Ammon's horn (tissue), 1 donor: ENCODE measurements around the gene ZNF786.
A peak's percentile ranks its signal among the peaks of the same experiment; 100 is the strongest.
"Not testable (repeated sequence)": the region's sequence is repeated elsewhere in the genome, so short reads cannot be mapped to it uniquely, and the experiment has no call there.

ENCODE experiments used
- DNase-seq: peaks from one replicate; pipeline ENCODE4 v3.0.0-alpha.2; 2016; ENCODE audit warnings: low spot score

ZNF786 gene, protein sequence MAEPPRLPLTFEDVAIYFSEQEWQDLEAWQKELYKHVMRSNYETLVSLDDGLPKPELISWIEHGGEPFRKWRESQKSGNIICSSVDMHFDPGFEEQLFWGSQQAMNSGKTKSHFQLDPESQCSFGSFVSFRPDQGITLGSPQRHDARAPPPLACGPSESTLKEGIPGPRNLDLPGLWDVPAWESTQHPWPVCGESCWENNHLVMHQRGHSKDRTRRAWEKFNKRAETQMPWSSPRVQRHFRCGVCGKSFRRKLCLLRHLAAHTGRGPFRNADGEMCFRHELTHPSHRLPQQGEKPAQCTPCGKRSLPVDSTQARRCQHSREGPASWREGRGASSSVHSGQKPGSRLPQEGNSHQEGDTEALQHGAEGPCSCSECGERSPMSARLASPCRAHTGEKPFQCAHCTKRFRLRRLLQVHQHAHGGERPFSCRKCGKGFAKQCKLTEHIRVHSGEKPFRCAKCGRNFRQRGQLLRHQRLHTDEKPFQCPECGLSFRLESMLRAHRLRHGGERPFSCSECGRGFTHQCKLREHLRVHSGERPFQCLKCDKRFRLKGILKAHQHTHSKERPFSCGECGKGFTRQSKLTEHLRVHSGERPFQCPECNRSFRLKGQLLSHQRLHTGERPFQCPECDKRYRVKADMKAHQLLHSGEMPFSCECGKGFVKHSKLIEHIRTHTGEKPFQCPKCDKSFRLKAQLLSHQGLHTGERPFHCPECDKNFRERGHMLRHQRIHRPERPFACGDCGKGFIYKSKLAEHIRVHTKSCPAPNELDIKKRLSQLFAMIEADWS

DNA sequence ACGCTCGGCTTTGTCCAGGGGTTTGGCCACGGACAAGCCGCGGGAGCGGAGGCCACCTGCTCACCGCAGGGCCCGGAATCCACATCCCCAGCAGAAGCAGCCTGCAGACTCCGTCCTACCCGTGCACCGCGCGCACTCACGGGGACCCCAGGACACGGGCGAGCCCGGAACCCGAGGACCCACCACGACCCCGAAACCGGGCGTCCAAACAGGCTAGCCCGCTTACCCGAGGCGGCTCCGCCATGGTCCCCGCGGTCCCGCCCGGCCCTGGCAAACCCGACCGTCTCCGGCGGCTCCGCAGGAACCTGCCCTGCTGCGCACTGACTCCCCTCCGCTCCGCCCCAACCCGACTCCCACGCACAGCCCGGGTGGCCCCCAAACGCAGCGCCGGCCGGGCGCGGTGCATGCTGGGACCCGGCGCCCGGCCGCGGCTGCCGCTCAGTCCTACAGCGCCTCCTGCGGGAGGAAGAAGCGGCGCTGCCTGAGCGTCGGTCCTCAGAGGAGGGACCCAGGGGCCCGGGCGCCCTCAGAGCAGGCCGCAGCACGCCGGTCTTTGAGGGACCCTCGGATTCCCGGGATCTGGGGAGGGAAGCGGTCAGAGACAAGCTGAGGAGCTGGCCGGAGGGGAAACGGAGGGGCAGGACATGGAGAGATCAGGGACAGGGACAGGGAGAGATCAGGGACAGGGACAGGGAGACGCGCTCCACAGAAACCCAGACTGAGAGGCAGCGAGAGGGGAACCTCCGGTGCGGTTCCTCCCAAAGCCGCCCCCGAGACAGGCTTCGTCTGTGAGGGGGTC lies at the start of gene ZNF786:
ZNF786 (minus strand) TSS at position 322 of the 799 bp plus-strand sequence; CDS start at position 244, 78 bp downstream.
- peak; percentile 88 for DNase-seq

DNA sequence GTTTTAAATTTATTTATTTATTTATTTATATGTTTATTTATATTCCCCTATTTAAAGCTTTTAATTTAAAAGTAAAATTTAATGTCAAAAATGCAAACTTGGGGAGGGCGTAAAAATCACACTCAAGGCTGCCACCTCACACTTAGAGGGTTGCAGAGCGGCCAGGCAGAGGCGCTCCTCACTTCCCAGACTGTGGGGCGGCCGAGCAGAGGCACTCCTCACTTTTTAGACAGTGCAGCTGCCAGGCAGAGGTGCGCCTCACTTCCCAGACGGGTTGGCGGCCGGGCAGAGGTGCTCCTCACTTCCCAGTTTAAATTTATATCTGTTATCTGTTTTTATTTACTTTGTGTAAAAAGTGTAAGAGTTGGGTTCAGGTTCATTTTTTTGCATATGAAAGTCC lies 45.6 kb upstream of the ZNF786 start:
- DNase-seq = no peak

DNA sequence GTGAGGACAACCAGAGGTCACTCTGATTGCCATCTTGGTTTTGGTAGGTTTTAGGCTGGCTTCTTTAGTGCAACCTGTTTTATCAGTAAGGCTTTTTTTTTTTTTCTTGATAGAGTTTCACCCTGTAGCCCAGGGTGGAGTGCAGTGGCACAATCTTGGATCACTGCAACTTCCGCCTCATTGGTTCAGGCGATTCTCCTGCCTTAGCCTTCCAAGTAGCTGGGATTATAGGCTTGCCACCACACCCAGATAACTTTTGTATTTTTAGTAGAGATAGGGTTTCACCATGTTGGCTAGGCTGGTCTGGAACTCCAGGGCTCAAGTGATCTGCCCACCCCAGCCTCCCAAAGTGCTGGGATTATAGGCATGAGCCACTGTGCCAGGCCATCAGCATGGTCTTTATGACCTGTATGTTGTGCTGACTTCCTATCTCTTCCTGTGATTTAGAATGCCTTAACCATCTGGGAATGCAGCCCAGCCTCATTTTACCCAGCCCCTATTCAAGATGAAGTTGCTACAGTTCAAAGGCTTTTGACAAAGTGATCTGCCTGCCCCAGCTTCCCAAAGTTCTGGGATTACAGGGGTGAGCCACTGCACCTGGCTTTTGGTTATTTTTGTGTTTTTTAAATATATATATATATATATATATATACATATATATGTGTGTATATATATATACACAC lies 42.7 kb upstream of the ZNF786 start:
- no peak for DNase-seq

DNA sequence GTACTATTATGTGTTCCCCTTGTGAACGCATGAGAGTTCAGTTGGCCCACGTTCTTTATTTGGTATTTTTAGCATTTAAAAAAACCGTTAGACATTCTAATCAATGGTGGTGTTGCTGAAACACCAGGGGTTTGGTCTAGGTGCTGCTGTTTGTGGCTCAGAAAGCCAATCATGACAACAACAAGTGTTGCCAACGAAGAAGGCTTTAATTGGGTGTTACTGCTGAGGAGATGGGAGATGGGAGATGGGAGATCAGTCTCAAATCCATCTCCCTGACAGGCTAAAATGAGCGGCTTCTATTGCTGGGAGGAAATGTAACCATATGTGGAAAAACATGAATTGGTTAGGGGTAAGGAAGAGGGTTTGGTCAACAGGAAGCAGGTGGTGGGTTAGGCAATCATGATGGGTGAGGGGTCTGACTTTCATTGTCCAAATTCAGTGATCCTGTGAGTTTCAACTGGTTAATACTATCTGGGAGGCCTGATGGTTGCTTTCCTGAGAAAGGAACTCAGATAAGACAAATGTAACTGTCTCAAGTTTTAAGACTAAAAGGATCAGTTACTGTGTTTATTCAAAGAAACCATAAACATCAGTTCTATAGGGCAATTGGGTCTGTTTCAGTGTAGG lies 40.2 kb upstream of the ZNF786 start:
- DNase-seq = no peak

DNA sequence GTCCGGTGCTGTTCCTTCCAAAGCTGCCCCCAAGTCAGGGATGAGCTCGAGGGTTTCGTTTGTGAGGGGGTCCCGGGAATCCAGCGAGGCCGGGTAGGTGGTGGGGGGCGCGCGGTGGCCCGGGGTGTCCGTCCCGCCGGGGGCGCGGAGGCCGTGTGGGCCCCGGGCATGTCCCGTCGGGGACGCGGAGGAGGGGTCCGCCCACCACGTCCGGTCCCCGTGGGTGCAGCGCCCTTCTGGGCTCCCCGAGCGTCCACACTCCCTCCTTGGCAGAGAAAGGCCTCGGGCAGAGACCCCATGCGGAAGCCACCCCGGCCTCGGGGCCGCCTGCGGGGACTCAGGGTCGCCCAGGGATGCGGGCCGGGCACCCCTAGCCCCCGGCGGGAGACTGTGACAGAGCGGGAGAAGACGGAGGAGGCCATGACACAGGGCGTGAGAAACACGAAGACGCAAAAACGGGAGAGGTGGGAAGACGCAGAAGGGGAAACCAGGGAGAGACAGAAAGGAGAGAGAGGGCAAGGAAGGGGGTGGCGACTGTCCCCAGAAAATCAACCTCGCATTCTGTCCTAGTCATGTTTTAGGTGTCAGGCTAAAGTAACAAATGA lies 36.2 kb upstream of the ZNF786 start:
- DNase-seq = peak; percentile 33

DNA sequence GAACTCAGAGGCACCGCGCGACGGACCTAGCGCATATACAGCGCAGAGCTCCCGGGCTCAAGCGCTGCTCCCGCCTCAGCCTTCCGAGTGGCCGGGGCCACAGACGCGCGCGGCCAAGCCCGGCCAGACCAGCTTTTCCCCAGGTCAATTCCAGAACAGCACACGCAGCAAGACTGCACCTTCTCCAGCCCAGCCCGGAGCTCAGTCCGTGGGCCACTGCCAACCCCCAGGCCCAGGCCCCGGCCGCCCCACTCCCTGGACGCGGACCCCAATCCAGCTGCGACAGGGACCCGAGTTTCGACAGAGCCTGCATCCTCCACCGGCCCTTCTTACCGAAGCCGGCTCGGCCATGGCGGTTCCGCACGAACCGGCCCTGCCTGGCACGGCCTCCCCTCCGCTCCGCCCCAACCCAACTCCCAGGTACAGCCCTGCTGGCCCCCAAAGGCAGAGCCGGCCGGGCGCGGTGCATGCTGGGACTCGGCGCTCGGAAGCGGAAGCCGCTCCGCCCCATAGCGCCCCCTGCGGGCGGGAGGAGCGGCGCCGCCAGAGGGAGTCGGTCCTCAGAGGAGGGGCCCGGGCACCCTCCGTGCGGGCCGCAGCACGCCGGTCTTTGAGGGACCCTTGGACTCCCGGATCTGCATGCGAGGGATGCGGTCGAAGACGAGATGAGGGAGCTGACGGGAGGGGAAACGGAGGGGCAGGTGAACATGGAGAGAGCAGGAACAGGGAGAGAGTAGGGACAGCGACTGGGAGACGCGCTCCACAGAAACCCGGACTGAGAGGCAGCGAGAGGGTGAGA lies 35.5 kb upstream of the ZNF786 start, which contains the start of gene ZNF425:
ZNF425 (minus strand) TSS at position 462 of the 799 bp plus-strand sequence; CDS start at position 351, 111 bp downstream.
- DNase-seq = peak; percentile 85

DNA sequence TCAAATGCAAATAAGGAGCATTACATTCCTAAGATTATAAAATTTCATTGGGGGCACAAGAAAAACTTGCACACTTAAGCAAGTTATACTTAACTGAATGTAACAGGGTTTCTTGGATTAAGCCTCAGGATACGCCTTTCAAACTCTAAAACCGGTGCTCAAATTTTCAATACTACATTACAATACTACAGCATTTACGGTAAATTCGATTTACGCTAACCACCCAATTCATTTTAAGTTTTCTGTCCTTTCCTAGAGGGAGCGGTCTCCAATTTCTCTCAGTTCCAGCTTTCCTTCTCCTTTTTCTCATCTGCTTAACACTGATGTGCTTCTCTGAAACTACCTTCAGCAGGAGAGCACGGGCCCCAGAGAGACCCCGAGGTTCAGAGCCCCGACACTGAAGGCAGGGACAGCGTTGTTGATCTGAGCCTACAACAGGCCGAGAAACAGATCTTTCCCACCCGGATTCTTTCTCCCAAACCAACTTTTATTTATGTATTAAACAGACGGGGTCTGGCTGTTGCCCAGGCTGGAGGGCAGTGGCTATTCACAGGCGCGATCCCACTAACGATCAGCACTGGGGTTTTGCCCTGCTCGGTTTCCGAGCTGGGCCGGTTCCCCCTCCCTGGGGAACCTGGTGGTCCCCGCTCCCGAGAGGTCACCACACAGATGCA lies 34.8 kb upstream of the ZNF786 start:
- DNase-seq = no peak

DNA sequence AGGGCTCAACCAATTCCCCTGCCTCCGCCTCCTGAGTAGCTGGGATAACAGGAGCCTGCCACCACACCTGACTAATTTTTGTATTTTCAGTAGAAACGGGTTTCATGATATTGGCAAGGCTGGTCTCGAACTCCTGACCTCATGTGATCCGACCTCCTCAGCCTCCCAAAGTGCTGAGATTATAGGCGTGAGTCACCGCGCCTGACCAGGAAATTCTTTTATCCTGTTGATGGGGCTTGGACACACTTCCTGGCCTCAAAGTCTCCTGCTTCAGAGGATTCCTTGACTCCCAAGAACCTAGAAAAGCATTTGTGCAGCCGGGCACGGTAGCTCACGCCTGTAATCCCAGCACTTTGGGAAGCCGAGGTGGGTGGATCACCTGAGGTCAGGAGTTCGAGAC lies 19.5 kb upstream of the ZNF786 start:
- no peak for DNase-seq

DNA sequence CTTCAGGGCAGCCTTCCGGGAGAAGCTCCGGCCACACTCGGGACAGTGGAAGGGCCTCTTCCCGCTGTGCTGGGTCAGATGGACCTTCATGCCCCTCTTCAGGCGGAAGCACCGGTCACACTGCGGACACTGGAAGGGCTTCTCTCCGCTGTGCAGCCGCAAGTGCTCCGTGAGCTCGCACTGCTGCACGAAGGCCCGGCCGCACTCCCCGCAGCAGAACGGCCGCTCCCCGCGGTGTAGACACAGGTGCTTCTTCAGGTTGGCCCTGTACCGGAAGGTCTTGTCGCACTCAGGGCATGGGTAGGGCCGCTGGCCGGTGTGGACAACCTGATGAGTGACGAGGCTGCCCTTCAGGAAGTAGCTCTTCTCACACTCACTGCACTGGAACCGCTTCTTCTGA lies 14.2 kb upstream of the ZNF786 start:
- DNase-seq = no peak

DNA sequence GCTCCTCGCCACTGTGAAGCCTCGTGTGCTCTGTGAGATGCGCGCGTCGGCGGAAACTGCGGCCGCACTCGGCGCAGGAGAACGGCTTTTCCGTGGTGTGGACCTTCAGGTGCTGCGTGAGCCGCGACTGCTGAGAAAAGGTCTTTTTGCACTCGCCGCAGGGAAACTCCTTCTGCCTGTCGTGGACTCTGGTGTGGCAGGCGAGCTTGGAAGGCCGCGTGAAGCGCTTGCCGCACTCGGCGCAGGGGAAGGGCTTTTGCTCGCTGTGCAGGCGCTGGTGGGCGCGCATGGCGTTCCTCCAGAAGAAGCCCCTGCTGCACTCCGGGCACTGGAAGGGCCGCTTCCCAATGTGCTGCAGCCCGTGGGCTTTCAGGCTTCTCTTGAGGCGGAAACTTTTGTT lies 13.7 kb upstream of the ZNF786 start:
- no peak for DNase-seq

DNA sequence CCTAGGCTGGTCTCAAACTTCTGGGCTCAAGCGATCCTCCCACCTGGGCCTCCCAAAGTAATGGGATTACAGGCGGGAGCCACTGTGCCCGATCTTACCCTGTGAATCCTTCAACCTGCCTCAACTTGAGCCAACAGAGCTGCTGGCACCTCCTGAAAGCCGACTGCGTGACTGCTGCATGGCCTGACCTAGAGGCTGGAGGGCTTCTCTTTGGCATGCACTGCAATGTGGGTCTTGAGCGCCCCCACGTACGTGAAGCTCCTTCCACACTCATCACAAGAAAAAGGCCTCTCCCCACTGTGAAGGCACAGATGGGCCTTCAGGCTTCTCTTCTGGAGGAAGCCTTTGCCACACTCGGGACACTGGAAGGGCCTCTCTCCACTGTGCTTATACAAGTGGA lies 12.9 kb upstream of the ZNF786 start:
- no peak for DNase-seq

DNA sequence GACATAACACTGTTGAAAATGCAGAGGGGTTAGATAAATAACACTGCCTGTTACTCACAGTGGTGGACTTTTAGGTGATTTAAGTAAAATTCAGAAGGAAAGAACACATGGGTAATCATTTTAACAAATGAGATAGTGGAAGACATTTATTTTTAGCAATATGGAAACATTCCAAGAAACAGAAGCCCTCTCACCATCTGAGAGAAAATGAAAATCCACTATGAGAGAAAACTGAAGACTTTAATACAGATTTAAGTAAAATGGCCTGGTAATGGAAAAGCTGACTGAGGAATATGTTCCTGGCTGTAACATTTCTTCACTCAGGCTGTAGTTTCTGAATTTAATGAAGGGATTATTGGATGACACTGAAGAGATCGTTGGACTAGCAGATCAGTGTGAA lies 12.1 kb upstream of the ZNF786 start:
- DNase-seq = no peak

DNA sequence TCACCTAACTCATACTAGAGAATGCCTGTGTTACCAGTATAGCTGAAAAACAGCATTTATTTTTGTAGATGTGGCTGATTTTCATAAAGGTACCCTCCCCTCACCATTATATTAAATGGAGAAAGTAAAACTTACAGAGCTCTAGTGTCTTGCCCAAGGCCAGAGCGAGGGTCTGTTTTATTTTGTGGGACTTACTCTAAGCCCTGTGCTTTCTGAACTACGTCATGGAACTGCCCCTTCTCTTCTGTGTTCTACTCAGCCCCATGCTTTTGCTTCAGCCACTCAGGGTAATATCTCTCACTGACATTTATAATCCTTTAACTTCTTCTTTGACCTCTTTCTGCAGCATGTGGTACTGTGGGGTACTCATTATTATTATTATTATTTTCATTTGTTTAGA lies 10.3 kb upstream of the ZNF786 start:
- no peak for DNase-seq

DNA sequence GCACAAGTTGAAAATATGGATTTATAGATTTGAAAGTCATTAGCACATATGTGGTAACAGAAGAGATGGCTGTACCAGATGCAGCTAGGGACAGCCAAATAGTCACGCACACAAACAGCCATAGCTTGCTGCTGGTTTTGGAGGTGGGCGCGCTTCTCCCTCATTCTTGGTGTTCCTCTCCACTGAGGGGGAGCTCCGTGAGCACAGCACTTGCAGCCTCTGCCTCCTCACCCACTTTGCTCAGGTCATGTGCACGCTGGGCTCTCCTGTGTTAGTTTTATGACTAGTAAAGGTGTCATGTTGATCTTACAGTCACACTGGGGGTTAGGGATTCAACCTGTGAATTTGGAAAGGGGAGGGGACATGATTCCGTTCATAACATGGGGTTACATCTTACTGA lies 8.5 kb upstream of the ZNF786 start:
- no peak for DNase-seq

DNA sequence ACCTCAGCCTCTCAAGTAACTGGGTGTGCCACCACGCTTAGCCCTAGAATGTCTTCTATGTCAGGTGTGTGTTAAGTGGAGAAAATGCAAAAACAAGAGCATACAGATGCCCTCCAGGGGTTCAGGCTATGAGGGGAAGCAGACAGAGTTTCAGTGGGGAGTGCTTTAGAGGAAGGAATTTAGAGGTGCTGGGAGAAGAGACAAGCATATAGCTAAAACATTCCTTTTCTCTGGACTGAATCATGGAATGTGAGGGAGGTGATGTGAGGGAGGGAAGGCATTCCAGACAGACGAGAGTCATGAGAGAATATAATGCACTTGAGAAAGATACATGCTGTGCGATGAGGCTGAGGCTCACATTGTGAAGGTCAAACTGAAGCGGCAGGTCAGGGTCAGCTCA lies 6.6 kb upstream of the ZNF786 start:
- no peak for DNase-seq

DNA sequence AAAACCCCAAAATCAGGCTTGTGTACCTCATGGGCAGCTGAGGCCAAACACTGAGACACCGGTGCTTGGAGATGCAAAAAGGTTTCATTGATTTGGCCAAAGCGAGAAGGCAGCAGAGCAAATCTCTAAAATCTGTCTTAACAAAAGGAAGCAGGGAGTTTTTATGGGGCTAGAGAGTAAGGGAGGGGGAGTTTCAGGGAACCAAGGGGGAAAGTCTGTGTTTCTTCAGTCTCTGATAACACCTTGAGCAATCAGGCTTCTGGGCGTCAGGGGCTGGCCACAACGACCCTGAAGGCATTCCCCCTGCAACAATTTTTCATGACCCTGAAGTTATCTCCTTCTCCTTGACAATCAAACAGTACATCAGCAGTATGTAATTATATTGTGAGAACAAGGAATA lies 2.7 kb upstream of the ZNF786 start:
- DNase-seq = no peak

DNA sequence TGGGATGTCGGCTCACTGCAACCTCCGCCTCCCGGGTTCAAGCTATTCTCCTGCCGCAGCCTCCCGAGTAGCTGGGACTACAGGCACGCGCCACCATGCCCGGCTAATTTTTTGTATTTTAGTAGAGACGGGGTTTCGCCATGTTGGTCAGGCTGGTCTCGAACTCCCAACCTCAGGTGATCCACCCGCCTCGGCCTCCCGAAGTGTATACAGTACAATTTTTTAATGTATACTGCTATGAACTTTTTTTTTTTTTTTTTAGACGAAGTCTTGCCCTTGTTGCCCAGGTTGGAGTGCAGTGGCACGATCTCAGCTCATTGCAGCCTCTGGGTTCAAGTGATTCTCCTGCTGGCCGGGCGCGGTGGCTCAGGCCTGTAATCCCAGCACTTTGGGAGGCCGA lies 1.7 kb upstream of the ZNF786 start:
- not testable (repeated sequence) for DNase-seq

DNA sequence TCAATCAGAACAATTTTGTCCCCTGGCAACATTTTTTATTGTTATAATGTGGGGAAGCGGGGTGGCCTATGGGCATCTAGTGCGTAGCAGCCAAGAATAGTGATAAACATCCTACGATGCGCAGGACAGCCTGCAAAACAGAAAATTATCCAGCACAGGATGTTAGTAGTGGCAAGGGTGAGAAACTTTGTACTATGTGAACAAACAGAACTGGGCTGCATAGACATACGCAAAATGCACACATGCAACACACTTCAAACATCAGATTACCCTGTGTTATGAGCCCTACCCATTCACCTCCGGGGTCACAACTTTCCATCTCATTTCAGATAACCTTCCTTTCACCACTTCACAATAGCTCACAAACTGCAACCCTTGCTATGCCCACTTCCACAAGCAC lies 3.1 kb downstream of the ZNF786 start:
- DNase-seq = no peak

DNA sequence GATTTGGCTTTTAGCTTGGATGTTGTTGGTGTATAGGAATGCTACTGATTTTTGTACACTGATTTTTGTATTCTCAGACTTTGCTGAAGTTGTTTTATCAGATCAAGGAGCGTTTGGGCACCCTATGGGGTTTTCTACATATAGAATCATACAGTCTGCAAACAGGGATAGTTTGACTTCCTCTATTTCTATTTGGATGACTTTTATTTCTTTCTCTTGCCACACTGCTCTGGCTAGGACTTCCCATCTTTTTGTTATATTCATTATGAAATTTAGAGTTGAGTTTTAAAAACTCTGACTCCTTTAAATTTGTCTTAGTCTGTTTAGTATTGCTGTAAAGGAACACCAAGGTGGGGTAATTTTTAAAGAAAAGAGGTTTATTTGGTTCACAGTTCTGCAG lies 4.7 kb downstream of the ZNF786 start:
- DNase-seq = no peak

DNA sequence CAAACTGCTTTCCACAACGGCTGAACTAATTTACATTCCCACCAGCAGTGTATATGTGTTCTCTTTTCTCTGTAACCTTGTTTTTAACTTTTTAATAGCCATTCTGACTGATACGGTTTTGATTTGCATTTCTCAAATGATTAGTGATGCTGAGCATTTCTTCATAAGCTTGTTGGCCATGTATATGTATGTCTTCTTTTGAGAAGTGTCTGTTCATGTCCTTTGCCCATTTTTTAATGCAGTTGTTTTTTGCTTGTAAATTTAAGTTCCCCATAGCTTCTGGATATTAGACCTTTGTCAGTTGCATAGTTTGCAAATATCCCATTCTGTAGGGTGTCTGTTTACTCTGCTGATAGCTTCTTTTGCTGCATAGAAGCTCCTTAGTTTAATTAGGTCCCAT lies 6.1 kb downstream of the ZNF786 start:
- no peak for DNase-seq
